HUES6 (cell line): ENCODE results near the gene CRHR1.

Experiments
- H3K27ac ChIP-seq: 2 replicates; pipeline ENCODE4 v1.7.0; 2013; ENCODE audit warnings: low read depth, mild to moderate bottlenecking, low read length, inconsistent platforms
- H3K27me3 ChIP-seq: 2 replicates; pipeline ENCODE4 v1.6.1; 2013; ENCODE audit warnings: low read length; ENCODE audit not compliant: control insufficient read depth, insufficient read depth
- H3K36me3 ChIP-seq: 2 replicates; pipeline ENCODE4 v1.6.1; 2013; ENCODE audit warnings: low read length; ENCODE audit not compliant: control insufficient read depth, insufficient read depth
- H3K4me1 ChIP-seq: 2 replicates; pipeline ENCODE4 v1.6.1; 2013; ENCODE audit warnings: low read length; ENCODE audit not compliant: control insufficient read depth, insufficient read depth
- H3K4me3 ChIP-seq: 2 replicates; pipeline ENCODE4 v1.5.1; 2013; ENCODE audit warnings: low read depth, low read length
- H3K9ac ChIP-seq: one replicate; pipeline ENCODE4 v1.6.1; 2013; ENCODE audit warnings: mild to moderate bottlenecking, low read length
- H3K9me3 ChIP-seq: 2 replicates; pipeline ENCODE4 v1.6.1; 2013; ENCODE audit warnings: low read depth, low read length; ENCODE audit not compliant: control insufficient read depth, insufficient read depth

The CRHR1 gene

GRCh38 chr17:45748731-45749310, 35.3 kb upstream of the CRHR1 start:
- Histone ChIP-seq H3K36me3 (no peaks in the 10 kb centered on the region), H3K27me3 (peaks cover 85% of the 10 kb centered on the region), H3K4me3 (no peak overlapping the region), H3K27ac (no peak overlapping the region), H3K9ac (no peak overlapping the region), H3K9me3 (no peaks in the 10 kb centered on the region), H3K4me1 (peaks cover 8% of the 10 kb centered on the region)

GRCh38 chr17:45749831-45750335, 34.2 kb upstream of the CRHR1 start:
- H3K4me1 ChIP-seq, result peaks cover 8% of the 10 kb centered on the region
- no peak overlapping the region for H3K9ac ChIP-seq
- H3K9me3 ChIP-seq, result no peaks in the 10 kb centered on the region
- H3K4me3 ChIP-seq, result no peak overlapping the region
- H3K36me3 ChIP-seq, result no peaks in the 10 kb centered on the region
- peaks cover 79% of the 10 kb centered on the region for H3K27me3 ChIP-seq
- no peak overlapping the region for H3K27ac ChIP-seq

- no peaks in the 10 kb centered on the region for H3K36me3 ChIP-seq
- H3K27me3 ChIP-seq, result peaks cover 72% of the 10 kb centered on the region
- no peak overlapping the region for H3K4me3 ChIP-seq
- no peak overlapping the region for H3K9ac ChIP-seq
- no peaks in the 10 kb centered on the region for H3K9me3 ChIP-seq
- peaks cover 6% of the 10 kb centered on the region for H3K4me1 ChIP-seq
- no peak overlapping the region for H3K27ac ChIP-seq
Measured at GRCh38 chr17:45750779-45751440, 33.2 kb upstream of the CRHR1 start.

GRCh38 chr17:45751466-45751865, 32.7 kb upstream of the CRHR1 start:
- Histone ChIP-seq H3K36me3 (no peaks in the 10 kb centered on the region), H3K9ac (no peak overlapping the region), H3K4me3 (no peak overlapping the region), H3K27ac (no peak overlapping the region), H3K9me3 (no peaks in the 10 kb centered on the region), H3K4me1 (peaks cover under 1% of the 10 kb centered on the region; the same call in 1 of the 2 replicates), H3K27me3 (peaks cover 66% of the 10 kb centered on the region)

GRCh38 chr17:45752246-45752645, 31.9 kb upstream of the CRHR1 start:
- no peaks in the 10 kb centered on the region for H3K4me1 ChIP-seq
- H3K9me3 ChIP-seq, result no peaks in the 10 kb centered on the region
- no peaks in the 10 kb centered on the region for H3K36me3 ChIP-seq
- peaks cover 59% of the 10 kb centered on the region for H3K27me3 ChIP-seq
- H3K27ac ChIP-seq, result no peak overlapping the region
- no peak overlapping the region for H3K9ac ChIP-seq
- no peak overlapping the region for H3K4me3 ChIP-seq

- no peaks in the 10 kb centered on the region for H3K36me3 ChIP-seq
- no peaks in the 10 kb centered on the region for H3K4me1 ChIP-seq
- no peaks in the 10 kb centered on the region for H3K9me3 ChIP-seq
- H3K9ac ChIP-seq, result no peak overlapping the region
- H3K4me3 ChIP-seq, result no peak overlapping the region
- no peak overlapping the region for H3K27ac ChIP-seq
- H3K27me3 ChIP-seq, result peaks cover 44% of the 10 kb centered on the region
Measured at GRCh38 chr17:45753645-45754225, 30.4 kb upstream of the CRHR1 start.

GRCh38 chr17:45755050-45755449, 29.1 kb upstream of the CRHR1 start:
- Histone ChIP-seq H3K9ac (no peak overlapping the region), H3K27me3 (peaks cover 31% of the 10 kb centered on the region), H3K4me1 (no peaks in the 10 kb centered on the region), H3K4me3 (no peak overlapping the region), H3K9me3 (no peaks in the 10 kb centered on the region; the same call in 1 of the 2 replicates), H3K27ac (no peak overlapping the region), H3K36me3 (no peaks in the 10 kb centered on the region)

GRCh38 chr17:45756266-45756991, 27.7 kb upstream of the CRHR1 start:
- Histone ChIP-seq H3K27ac (no peak overlapping the region), H3K4me1 (no peaks in the 10 kb centered on the region), H3K36me3 (no peaks in the 10 kb centered on the region), H3K9ac (no peak overlapping the region), H3K9me3 (no peaks in the 10 kb centered on the region; the same call in 1 of the 2 replicates), H3K4me3 (no peak overlapping the region), H3K27me3 (peaks cover 19% of the 10 kb centered on the region; the same call in 1 of the 2 replicates)

GRCh38 chr17:45757431-45758218, 26.5 kb upstream of the CRHR1 start:
- Histone ChIP-seq H3K4me1 (no peaks in the 10 kb centered on the region), H3K9me3 (no peaks in the 10 kb centered on the region; the same call in 1 of the 2 replicates), H3K27ac (no peak overlapping the region), H3K4me3 (no peak overlapping the region), H3K27me3 (peaks cover 11% of the 10 kb centered on the region; the same call in 1 of the 2 replicates), H3K36me3 (no peaks in the 10 kb centered on the region), H3K9ac (no peak overlapping the region)

- peaks cover 10% of the 10 kb centered on the region; the same call in 1 of the 2 replicates for H3K27me3 ChIP-seq
- no peaks in the 10 kb centered on the region; the same call in 1 of the 2 replicates for H3K9me3 ChIP-seq
- H3K4me1 ChIP-seq, result no peaks in the 10 kb centered on the region
- H3K4me3 ChIP-seq, result no peak overlapping the region
- no peak overlapping the region for H3K27ac ChIP-seq
- no peaks in the 10 kb centered on the region for H3K36me3 ChIP-seq
- H3K9ac ChIP-seq, result no peak overlapping the region
Measured at GRCh38 chr17:45758544-45758943, 25.6 kb upstream of the CRHR1 start.
